Renal cortex interstitium (tissue), 11 donors: ENCODE measurements around the gene TP53. TPM values are rescaled to one million over a fixed set of nuclear protein-coding genes. Genes with fewer than 3 reads are reported as not detected.

Experiments used
- DNase-seq, 11 donors: peaks; one replicate each; pipeline ENCODE4 v3.0.0-alpha.2; 2013; ENCODE audit warnings: low read depth in 9 of 11, low spot score in 4 of 11; ENCODE audit errors: extremely low read depth in 1 of 11
- polyA plus RNA-seq, 3 donors: library from polyadenylated mRNA; unstranded; fragments of 120-200 nt; gene quantifications; one replicate each; pipeline ENCODE4 v1.2.1, GENCODE V29; 2013; ENCODE audit not compliant: insufficient read length in 3 of 3

TP53 gene
- polyA plus RNA-seq, 3 donors, result 70.5 to 75.4 (median 73.3) TPM

DNA sequence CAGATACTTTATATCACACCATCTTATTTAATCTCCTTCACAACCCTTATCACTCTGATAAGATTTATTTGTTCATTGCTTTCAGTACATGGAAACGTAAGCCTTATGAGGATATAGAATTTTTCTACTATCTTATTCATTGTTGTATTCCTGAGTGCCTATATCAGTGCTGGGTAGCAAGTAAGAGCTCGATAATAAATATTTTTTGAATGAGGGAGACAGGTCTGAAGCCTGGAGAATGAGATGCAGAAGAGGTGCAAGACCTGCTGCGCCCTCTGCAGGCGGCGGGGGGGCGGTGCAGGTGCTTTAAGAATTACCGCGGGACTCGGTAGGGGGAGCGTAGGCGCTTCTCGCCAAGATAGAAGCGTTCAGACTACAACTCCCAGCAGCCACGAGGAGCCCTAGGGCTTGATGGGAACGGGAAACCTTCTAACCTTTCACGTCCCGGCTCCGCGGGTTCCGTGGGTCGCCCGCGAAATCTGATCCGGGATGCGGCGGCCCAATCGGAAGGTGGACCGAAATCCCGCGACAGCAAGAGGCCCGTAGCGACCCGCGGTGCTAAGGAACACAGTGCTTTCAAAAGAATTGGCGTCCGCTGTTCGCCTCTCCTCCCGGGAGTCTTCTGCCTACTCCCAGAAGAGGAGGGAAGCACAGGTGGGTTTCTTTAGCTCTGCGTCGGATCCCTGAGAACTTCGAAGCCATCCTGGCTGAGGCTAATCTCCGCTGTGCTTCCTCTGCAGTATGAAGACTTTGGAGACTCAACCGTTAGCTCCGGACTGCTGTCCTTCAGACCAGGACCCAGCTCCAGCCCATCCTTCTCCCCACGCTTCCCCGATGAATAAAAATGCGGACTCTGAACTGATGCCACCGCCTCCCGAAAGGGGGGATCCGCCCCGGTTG is 868 bp upstream of the TP53 start, which contains the start of gene WRAP53:
WRAP53 (plus strand) TSS at position 570 of the 900 bp plus-strand sequence; CDS start at position 742, 172 bp downstream.
- DNase-seq, result peak; percentile 93 to 99 (median 96)

DNA sequence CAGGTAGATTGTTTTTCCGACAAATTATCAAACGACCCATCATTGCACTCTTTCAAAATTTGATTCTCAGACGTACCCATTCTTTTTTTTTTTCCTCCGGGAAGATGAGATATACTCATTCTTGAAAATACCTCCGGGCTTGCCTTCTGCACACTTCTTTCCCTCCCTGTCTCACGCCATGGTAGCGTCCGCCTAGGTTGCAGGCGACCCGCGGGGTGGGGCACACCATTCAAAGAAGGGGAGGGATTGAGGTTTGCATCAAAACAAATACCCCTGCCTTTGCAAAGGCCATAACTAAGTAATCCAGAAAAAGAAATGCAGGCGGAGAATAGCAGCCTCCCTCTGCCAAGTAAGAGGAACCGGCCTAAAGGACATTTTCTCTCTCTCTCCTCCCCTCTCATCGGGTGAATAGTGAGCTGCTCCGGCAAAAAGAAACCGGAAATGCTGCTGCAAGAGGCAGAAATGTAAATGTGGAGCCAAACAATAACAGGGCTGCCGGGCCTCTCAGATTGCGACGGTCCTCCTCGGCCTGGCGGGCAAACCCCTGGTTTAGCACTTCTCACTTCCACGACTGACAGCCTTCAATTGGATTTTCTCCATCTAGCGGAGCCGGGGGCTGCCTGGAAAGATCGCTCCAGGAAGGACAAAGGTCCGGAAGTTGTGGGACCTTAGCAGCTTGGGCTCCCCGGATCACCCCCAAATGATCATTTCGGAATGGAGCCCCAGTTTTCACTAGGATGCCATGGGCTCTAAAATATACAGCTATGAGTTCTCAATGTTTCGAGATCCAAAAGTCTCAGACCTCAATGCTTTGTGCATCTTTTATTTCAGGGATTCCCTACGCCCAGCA is 843 bp downstream of the TP53 start:
- peak in 10 of 11 donors; percentile 61 to 96 (median 82) for DNase-seq

DNA sequence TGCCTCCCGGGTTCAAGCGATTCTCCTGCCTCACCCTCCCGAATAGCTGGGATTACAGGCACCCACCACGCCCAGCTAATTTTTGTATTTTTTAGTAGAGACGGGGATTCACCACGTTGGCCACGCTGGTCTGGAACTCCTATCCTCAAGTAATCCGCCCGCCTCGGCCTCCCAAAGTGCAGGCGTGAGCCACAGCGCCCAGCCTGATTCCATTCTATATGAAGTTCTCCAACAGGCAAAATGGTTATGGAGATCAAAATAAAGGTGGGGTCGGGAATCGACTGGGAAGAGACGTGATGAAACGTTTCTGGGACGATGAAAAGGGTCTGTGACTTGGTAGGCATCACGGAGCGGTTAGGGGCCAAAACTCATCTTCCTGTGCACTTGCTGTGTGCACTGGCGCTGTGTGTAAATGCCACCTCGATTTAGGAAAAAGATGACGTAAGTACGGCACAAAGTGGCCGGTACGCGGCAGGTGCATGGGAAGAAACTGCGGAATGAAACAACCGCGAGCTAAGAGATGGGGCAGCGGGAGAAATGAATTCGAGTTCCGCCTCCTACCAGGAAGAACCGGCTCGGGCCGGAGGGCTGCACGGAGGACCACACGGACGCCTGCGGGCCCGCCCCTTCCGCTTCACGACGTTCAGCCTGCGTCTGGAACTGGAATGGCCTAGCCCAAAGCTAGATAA is 1.6 kb downstream of the TP53 start:
- DNase-seq, result peak; percentile 91 to 97 (median 91)

DNA sequence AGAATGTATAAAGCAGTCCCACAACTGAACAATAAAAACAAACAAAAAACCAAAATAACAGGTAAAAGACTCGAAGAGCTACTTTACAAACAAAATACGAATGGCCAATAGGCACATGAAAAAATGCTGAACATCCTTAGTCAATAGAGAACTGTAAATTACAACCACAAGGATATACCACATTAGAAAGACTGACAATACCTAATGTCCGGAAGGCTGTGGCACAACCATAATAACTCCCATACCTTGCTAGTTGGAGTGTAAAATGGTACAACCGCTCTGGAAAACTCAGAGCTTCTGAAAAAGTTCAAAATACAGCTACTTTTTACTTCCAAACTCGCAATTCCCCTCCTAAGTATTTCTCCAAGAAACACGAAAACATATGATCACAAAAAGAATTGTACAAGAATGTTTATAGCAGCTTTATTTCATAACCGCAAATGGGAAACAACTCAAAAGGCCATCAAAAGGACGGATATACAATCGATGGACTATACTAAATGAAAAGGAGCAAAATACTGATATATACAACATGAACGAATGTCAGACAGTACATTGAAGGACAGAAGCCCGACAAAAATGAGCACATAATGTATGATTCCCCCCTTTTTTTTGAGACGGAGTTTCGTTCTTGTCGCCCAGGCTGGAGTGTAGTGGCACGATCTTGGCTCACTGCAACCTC is 2.3 kb downstream of the TP53 start:
- no peak for DNase-seq

DNA sequence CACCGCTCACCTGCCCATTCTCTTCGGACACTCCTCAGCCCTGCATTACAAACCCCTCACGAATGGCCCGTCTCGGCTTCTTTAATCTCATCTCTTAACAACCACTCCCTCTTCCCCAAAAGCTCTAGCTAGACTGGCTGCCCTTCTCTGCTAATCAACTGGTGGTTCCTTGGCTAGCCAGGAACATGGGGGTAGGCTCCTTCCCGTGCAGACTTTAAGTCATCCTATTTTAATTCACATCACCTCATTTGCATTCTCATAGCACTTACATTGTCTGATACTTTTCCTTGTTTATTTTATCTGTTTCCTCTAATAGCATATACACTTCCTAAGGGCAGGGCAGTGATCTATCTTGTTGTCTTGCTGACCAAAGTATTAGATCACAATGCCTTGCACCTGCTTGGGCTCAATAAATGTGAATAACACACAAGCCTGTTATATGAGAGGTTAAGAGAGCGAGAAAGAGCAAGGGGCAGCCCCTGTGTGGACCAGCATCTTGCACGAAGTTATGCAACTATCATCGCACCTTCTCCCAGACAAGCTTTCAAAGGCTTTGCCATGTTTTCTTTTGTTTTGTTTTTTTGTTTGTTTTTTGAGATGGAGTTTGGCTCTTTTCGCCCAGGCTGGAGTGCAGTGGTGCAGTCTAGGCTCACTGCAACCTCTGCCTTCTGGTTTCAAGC is 9.8 kb downstream of the TP53 start:
- DNase-seq, result no peak

DNA sequence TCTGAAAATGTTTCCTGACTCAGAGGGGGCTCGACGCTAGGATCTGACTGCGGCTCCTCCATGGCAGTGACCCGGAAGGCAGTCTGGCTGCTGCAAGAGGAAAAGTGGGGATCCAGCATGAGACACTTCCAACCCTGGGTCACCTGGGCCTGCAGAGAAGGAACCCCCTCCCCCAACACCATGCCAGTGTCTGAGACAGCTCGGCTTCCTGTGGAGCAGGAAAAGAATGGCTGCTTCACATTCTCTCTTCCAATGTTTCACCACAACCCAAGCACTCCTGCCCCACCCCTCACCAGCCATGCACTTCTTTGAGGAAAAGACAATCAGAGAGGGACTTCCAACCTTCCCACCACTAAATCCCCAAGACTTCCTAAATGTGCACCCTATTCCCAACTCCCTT is 10.8 kb downstream of the TP53 start:
- DNase-seq, result no peak

DNA sequence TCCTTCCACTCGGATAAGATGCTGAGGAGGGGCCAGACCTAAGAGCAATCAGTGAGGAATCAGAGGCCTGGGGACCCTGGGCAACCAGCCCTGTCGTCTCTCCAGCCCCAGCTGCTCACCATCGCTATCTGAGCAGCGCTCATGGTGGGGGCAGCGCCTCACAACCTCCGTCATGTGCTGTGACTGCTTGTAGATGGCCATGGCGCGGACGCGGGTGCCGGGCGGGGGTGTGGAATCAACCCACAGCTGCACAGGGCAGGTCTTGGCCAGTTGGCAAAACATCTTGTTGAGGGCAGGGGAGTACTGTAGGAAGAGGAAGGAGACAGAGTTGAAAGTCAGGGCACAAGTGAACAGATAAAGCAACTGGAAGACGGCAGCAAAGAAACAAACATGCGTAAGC is 12.4 kb downstream of the TP53 start:
- DNase-seq, result no peak

DNA sequence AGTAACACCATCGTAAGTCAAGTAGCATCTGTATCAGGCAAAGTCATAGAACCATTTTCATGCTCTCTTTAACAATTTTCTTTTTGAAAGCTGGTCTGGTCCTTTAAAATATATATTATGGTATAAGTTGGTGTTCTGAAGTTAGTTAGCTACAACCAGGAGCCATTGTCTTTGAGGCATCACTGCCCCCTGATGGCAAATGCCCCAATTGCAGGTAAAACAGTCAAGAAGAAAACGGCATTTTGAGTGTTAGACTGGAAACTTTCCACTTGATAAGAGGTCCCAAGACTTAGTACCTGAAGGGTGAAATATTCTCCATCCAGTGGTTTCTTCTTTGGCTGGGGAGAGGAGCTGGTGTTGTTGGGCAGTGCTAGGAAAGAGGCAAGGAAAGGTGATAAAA is 14.1 kb downstream of the TP53 start:
- DNase-seq, result no peak

DNA sequence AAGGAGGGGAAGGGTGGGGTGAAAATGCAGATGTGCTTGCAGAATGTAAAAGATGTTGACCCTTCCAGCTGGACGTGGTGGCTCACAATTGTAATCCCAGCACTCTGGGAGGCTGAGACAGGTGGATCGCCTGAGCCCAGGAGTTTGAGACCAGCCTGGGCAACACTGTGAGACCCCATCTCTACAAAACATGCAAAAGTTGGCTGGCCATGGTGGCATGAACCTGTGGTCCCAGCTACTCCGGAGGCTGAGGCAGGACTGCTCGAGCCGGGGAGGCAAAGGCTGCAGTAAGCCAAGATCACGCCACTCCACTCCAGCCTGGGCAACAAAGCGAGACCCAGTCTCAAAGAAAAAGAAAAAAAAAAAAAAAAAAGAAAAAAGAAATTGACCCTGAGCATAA is 18.8 kb downstream of the TP53 start:
- no peak for DNase-seq

DNA sequence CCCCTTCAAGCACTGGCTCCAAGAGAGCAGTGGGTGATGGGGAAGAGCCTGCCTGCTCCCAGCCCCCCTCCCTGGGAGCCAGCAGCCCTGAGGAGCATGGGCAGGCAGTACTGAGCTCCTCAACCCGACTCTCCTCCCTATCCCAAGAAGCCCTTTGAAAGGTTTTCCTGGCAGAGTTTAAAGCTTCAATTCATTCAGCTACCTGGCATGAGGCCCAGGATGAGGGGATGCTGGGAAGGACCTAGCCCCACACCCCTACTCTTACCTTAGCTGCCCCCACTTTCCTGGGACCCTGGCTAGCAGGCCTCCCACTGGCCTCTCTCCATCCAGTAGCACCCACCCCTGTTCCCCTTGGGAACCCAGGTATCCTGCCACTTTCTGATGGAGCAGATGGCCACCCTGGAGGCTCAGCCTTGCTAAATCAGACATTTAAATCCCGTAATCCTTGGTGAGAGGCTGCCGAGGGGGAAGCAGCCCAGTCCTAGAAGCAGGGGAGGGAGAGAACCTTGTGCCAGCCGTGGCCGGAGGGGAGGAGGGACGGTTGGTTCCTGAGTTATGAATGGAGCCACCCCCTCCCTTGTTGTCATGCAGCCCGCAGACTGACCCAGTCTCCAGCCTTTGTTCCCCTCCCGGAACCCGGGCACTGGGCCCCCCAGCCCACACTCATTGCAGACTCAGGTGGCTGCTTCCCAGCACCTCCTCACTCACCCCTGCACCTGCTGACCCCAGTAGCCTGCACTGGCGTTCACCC is 19.5 kb downstream of the TP53 start:
- DNase-seq, result no peak

DNA sequence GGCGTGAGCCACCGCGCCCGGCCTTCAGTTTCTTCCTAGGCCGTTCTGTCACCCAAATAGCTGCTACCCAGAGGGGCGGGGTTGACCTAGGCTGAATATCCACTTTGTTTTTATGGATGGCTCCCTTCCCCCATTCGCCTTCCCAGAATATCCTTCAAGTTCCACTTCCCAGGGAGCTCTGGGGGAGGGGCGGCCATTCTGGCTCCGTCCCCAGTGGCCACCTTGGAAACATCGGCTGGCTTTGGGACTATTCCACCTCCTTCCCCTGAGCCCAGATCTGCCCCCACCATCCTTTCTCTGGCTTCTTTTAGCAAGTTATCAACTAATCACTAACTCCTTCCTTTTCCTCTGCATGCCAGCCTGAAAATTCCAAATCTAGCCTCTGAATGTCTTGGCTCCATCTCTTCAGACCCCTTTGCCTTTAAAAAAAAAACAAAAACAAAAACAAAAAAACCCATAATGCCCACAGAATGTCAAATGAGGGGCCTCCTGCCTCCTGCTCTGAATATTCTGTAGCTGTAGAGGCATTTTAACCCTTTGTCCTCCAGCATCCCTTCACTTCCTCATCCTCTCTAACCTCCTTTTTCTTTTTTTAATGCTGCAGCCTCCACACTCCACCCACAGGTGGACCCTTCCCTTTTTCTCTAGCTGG is 30.2 kb downstream of the TP53 start:
- peak in 3 of 11 donors; percentile 55 to 63 (median 55) for DNase-seq

DNA sequence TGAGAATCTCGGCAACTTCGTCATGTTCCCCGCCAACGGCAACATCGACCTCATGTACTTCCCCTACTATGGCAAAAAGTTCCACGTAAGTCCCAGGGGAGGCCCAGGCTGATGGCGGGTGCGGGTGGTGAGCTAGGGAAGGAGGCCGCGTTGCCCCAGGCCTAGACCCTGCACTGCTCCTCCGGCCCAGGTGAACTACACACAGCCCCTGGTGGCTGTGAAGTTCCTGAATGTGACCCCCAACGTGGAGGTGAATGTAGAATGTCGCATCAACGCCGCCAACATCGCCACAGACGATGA is 31.8 kb downstream of the TP53 start:
- DNase-seq, result no peak

DNA sequence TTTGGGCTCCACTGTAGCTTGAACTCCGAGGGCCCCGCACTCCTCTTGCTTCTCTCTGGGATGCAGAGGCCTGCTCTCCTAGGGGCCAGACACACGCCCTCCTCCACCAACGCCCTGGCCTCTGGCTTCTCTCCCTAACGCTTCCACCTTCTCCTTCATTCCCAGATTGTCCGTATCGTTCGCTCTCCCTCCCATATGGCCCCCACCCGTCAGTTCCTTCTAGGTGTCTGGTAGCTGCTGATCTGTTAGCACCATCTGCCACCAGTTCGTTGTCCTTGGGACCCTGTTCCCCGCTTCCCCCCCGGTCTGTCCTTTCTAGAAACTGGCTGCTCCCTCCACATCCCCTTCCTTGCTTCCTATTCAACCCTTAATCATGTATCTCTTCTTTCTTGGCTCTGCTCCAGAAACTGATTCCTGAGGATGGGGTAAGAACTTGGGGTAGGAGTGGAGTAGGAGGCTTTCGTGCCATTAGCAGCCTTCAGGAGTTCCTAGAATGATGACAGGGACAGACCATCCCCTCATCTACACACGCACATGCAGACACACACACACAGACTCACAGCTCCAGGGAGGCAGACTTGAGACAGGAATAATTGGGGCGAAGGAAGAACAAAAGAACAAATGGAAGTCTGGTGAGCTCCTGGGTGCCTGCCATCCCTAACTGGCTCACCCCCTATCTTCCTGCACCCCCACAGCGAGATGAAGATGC is 32.3 kb downstream of the TP53 start:
- no peak for DNase-seq

DNA sequence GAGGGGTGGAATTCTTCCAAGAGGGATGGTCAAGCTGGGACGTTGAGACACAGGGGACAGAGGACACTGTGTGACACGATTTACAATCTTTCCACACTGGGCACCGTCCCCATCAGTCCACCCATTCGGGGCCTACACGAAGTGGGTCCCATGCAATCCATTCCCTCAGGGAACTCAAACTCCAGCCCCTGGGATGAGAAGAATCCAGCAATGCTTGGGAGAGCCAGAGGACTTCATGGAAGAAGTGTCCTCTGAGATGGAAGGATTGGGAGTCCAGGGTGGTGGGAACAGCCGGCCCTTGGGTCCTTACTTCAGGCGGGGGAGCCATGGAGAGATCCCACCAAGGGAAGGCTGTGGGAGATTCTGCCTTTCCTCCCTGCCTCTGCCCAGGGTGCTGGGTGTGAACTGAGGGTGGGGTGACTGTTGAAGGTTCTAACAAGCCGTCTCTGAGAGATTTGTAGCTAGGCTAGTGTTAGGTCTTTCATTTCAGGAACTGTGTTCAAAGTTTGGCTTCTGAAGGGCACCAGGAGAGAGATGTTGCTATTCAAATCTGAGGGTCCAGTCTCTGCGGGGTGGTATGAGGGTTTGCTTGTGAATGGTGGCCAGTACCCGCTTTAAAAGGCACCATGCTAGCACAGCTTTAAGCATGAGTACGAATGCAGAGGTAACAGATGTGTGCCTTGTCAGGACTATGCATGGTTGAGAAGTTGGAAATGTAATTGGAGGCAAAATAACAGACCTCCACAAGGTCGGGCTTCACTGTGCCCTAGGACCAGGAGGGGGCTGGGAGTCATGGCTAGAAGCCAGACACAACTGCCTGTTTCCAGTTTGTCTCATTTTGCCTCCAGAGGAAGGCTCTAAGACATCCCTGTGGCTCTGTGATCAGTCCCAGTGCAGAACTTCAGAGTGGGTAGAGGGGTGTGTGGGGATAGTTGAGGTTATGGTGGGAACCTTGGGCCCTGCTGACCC is 34.6 kb downstream of the TP53 start:
- no peak for DNase-seq

DNA sequence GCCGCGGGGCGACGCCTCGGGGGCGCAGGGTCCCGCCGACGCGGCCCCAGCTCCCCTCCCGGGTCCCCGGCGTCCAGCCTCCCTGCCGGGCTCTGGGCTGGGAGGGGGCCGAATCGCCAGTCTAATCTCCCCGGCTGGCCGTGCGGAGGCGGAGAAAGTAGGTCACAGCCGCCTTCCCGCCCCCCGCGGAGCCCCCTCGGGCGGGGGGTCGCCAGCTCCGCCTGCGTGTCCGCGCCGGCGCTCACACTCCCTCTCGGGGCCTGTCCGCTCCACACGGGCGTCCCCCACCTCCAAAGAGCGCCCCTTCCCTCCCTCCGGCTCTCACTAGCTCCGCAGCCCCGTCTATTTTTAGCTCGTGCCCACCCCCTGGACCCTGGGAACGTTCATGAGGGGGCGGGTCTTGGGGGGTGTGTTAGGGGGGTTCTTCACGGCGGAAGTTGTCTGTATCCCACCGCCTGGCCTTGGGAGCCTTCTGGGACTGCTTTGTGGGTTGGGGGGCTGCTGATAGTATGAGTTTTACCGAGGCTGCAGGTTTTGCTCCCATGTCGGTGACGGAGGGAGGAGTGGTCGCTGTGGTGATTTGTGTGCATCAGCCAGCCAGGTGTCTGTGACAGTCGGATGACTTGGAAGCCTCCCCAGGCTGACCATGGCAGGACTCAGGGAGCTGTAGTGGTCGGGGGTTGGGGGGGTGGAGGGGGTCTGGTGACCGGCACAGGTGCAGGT is 35.5 kb downstream of the TP53 start:
- DNase-seq, result peak in 5 of 11 donors; percentile 42 to 77 (median 71)
